HG03060 (cell line): ENCODE measurements around the gene CCDC81.
"Not testable (repeated sequence)": the region's sequence is repeated elsewhere in the genome, so short reads cannot be mapped to it uniquely, and the experiment has no call there.

Experiments used
- ATAC-seq: cut with Tn5 transposase; IDR thresholded peaks from one replicate; pipeline ENCODE4 v1.9.1; 2021; ENCODE audit warnings: low read depth, moderate number of reproducible peaks; ENCODE audit not compliant: unreplicated experiment

CCDC81 gene

DNA sequence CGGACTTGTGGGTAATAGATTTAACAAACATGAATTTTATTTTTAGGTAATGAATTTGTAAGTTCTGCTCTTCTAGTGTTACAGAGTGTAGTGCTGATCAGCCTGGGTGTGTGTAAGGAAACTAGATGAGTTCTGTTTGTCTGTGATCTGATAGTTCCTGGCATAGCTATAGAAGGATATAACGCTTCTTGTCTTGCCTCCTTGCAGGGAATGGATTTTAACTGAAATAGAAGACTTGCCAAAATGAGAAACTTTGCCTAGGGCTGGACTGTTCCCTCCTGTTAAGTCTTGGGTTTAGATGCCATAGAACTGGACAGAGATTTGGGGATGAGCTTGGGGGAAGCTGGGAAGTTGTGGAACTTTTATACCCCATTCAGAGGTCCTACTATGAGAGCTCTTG lies 11.6 kb downstream of the CCDC81 start:
- no peak for ATAC-seq

- ATAC-seq, result no peak
Measured at GRCh38 chr11:86386746-86387145, 12.1 kb downstream of the CCDC81 start.

- no peak for ATAC-seq
Measured at GRCh38 chr11:86388198-86388597, 13.5 kb downstream of the CCDC81 start.

GRCh38 chr11:86390487-86390886 lies 15.8 kb downstream of the CCDC81 start:
- no peak for ATAC-seq

- ATAC-seq, result no peak
Measured at GRCh38 chr11:86395061-86395551, 20.4 kb downstream of the CCDC81 start.

GRCh38 chr11:86396396-86396795 lies 21.7 kb downstream of the CCDC81 start:
- ATAC-seq, result no peak

GRCh38 chr11:86397351-86397750 lies 22.7 kb downstream of the CCDC81 start:
- no peak for ATAC-seq

DNA sequence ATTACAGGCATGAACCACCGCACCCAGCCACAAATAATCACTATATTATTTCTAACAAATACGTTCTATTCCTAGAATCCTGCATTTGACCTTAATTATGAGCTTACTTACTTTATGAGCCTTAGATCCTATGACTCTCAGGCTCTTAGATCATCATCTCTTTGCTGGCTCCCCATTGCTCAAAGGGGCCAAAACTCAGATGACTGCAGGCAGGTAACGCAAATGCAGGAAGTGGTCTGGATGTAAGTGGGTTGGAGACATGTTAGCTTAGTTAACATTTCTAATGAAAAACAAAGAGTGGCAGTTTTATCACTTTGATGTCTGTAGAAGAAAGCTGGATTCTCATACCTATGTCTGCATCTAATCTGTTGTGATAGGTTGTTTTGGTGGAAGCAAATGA lies 23.4 kb downstream of the CCDC81 start:
- ATAC-seq, result no peak

- no peak for ATAC-seq
Measured at GRCh38 chr11:86403458-86403857, 28.8 kb downstream of the CCDC81 start.

- no peak for ATAC-seq
Measured at GRCh38 chr11:86408845-86409244, 34.2 kb downstream of the CCDC81 start.

DNA sequence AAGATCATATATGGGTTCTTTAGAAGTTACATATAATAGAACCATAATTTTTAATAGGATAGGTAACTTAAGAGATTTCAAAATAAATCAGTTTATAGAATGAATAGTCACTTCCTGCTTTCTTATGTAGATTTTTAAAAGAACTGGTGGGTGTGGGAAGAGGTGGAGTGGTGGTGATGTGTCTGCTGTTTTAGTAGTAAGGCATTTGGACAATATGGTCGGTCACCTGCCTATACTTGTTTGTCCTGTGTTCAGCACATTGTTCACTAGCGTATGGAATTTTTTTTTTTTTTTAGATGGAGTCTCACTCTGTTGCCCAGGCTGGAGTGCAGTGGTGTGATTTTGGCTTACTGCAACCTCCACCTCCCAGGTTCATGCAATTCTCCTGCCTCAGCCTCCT lies 39.3 kb downstream of the CCDC81 start:
- ATAC-seq, result no peak

GRCh38 chr11:86415026-86415425 lies 40.3 kb downstream of the CCDC81 start:
- no peak for ATAC-seq

DNA sequence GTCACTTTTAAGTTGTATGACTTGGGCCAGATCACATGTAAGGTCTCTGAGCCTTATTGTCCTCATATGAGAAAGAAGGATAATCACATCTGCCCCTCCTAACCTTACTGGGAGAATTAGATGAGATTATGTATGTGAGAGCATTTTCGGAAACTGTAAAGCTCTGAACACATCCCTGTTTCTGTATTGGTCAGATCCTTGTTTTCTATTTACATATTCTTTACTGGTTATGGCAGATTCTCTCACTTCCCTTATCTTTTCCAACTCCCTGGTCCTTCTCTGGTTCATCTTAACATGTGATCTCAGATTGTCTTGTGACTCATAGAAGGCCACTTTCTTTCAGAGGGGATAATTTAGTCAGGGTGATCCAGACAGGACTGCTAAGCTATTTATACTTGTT lies 41.8 kb downstream of the CCDC81 start:
- ATAC-seq, result no peak

GRCh38 chr11:86416951-86417350 lies 42.3 kb downstream of the CCDC81 start:
- not testable (repeated sequence) for ATAC-seq

DNA sequence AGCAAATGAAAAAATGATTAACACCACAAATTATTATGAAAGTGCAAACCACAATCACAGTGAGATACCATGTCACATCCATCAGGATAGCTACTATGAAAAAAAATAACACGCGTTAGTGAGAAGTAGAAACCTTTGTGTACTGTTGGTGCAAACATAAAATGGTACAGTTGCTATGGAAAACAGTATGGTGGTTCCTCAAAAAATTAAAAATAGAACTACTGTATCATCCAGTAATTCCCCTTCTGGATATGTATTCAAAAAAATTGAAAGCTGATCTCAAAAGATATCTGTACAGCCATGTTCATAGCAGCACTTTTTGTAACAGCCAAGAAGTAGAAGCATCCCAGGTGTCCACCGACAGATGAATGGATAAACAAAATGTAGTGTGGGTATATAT lies 43.4 kb downstream of the CCDC81 start:
- ATAC-seq, result no peak

DNA sequence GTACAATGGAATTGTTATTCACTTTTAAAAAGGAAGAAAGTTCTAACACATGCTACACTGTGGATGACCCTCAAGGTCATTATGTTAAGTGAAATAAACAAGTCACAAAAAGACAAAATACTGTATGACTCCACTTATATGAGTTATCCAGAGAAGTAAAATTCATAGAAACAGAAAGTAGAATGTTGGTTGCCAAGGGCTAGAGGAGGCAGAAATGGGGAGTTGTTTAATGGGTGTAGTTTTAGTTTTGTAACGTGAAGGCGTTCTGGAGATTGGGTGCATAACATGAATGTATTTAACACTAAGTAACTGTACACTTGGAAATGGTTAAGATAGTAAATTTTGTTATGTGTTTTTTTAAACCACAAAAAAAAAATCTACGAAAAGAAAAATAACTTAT lies 43.8 kb downstream of the CCDC81 start:
- no peak for ATAC-seq

DNA sequence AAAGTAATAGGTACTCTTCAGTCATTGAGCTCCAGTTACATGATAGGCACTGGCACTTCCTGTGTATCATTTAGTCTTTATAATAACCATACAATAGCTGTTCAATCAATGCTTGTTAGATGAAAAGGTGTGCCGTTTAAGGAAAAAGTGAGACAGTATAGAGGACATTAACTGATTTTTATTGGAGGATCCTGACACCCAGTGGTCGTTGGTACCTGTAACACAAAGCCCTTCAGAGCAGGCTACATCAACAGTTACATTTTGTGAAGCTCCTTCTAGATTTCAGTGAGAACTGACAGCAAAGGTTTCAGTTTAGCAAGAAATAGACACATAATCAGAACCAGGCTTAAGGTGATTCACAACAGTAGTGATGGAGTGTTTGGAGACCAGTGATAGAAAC lies 44.2 kb downstream of the CCDC81 start:
- ATAC-seq, result no peak

- no peak for ATAC-seq
Measured at GRCh38 chr11:86421946-86422345, 47.3 kb downstream of the CCDC81 start.

- no peak for ATAC-seq
Measured at GRCh38 chr11:86422371-86422770, 47.7 kb downstream of the CCDC81 start.

DNA sequence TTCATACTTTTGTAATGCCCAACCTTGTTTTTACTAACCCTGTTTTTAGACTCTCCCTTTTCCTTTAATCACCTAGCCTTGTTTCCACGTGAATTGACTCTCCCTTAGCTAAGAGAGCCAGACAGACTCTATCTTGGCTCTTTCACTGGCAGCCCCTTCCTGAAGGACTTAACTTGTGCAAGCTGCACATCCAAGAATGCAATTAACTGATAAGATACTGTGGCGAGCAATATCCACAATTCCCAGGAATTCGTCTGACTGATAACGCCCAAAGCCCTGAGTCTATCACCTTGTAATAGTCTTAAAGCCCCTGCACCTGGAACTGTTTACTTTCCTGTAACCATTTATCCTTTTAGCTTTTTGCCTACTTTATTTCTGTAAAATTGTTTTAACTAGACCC lies 48.8 kb downstream of the CCDC81 start:
- not testable (repeated sequence) for ATAC-seq

DNA sequence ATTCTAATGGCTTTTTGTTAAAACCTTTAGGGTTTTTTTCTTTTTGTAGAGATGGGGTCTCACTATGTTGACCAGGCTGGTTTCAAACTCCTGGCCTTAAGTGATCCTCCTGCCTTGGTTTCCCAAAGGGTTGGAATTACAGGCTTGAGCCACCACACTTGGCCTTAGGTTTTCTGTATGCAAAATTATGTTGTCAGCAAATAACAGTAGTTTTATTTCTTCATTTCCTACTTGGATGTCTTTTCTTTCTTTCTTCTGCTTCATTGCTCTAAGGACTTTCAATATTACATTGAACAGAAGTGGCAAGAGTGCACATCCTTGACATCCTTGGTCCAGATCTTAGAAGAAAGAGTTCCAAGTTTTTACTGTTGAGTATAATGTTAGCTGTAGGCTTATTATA lies 52.8 kb downstream of the CCDC81 start:
- no peak for ATAC-seq

DNA sequence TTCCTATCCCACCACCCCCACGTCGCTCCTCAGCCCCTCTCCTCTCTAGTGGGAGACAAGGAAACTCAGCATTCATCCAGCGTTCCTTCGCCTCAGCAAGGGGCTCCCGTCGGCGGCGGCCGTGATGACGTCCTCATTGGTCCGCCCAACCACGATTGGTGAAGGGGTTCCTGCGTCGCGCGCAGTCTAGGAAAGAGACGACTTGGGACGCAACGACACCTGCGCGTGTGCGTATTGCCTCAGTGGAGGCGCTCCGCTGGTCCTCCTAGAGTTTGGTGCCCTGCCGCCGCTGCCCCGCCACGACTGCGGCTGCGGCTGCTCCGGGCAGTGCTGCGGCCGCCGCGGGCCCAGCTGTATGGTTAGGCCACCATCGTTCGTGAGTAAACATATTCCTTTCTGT lies 56.6 kb downstream of the CCDC81 start:
- no peak for ATAC-seq

GRCh38 chr11:86433361-86434095 lies 58.8 kb downstream of the CCDC81 start:
- not testable (repeated sequence) for ATAC-seq
